ENCODE measurements around the gene LRGUK.

LRGUK gene

DNA sequence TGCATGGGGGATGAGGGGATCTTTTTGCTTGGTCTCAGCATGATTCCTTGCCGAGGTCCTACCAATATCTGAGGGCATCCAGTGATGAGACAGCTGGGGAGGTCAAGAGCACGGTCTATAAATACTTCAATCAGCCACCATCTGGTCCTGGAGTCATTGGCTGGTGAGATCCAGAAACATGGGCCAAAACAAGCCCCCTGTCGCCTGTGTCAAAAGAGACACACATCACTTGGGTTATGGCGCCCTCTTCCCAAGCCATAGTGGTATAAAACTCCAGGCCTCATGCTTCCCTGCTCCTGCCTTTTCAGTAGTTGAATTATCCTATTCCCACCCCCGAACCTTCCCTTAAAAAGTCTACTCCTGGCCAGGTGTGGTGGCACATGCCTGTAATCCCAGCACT is 128.7 kb downstream of the LRGUK start:
- H3K4me3 ChIP-seq (ENCODE audit: low read length): no peak overlapping the region
- TF ChIP-seq, protein P1, sequence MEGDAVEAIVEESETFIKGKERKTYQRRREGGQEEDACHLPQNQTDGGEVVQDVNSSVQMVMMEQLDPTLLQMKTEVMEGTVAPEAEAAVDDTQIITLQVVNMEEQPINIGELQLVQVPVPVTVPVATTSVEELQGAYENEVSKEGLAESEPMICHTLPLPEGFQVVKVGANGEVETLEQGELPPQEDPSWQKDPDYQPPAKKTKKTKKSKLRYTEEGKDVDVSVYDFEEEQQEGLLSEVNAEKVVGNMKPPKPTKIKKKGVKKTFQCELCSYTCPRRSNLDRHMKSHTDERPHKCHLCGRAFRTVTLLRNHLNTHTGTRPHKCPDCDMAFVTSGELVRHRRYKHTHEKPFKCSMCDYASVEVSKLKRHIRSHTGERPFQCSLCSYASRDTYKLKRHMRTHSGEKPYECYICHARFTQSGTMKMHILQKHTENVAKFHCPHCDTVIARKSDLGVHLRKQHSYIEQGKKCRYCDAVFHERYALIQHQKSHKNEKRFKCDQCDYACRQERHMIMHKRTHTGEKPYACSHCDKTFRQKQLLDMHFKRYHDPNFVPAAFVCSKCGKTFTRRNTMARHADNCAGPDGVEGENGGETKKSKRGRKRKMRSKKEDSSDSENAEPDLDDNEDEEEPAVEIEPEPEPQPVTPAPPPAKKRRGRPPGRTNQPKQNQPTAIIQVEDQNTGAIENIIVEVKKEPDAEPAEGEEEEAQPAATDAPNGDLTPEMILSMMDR (conservative IDR thresholded peaks at IDR 0.05; ENCODE audit: low read length): no peak
- DNase-seq (ENCODE audit: low read depth): no peak

DNA sequence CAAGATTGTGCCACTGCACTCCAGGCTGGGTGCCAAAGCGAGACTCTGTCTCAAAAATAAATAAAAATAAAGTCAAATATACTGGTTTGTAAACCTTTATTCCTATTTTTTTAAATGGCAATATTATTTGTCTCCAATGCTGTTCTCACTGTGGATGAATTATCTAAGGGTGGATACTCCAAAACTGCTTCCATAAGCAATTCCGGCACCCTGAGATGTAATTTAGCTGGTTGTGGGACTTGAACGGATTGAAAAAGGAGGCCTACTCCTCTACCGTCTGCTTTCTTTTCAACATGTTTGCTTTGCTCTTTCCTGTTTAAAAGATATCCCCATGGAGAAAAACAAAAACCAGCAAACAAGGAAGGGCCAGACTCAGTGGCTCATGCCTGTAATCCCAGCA is 135.2 kb downstream of the LRGUK start:
- TF ChIP-seq, protein P1 (conservative IDR thresholded peaks at IDR 0.05; ENCODE audit: low read length): no peak
- no peak overlapping the region for H3K4me3 ChIP-seq (ENCODE audit: low read length)
- no peak for DNase-seq (ENCODE audit: low read depth)

DNA sequence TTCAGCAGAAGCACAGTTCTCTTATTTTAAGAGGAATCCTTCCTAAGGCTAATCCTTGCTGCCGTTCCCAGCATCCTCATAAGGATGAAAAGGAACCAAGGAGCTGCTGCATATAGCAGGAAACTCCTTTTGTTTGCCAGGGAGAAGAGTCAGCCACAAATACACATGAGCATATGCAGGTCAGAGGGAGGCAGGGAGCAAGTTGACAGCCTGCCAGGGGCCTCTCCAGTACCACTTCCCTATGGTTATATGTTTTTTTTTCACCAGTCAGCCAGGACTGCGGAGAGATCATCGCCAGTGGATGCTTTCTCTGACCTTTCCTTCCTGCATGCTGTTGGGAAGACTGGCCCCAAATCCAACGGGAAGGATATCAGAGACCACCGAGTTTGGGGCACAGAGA is 149.8 kb downstream of the LRGUK start:
- TF ChIP-seq, protein P1 (conservative IDR thresholded peaks at IDR 0.05; ENCODE audit: low read length): no peak
- no peak overlapping the region for H3K4me3 ChIP-seq (ENCODE audit: low read length)
- DNase-seq (ENCODE audit: low read depth): no peak

DNA sequence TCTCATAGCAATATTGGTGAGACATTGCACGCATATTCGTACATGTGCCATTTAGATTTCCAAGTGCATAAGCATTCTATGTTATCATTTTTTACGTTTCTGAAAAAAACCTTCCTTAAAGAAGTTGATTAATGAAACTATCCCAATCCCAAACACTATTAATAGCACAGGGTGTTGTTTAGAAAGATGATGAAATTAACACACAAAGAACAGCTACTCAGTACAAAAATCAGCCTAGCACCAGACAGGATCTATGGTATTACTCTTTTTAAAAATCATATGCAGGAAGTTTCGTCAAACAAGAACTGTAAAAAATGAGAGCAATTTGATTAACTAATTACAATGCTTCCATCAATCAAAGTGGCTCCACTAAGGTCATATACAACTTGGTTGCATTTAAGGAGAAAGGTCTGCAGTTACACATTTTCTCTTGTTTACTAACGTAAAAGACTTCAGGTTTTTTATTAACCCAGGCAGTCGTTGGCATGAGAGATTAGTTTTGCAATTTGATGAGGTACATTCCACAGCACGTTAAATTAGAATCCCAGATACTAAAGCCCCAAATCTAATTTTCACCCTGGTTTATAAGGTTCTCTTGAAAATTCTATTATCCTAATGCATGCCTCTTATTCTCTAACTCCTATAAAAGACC is 151.5 kb downstream of the LRGUK start:
- no peak overlapping the region for H3K4me3 ChIP-seq (ENCODE audit: low read length)
- DNase-seq (ENCODE audit: low read depth): no peak
- TF ChIP-seq, protein P1 (conservative IDR thresholded peaks at IDR 0.05; ENCODE audit: low read length): no peak

DNA sequence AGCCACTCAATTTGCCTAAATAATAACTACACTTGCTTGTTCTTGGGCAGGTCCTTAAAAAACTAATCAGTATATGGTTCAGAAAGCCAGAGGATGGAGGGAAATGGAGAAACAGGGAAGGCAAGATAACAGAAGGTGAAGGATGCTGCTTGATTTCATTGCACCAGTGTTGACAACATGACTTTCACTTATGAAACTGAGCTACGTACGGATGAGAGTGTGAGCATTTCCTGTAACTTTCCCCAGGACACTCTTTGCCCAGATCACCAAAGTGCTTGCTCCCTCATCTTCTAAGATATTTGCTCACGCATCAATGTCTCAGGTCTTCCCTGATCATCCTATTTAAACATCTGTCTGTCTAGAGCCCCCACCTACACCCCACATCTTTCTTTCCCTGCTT is 152.2 kb downstream of the LRGUK start:
- TF ChIP-seq, protein P1 (conservative IDR thresholded peaks at IDR 0.05; ENCODE audit: low read length): no peak
- no peak overlapping the region for H3K4me3 ChIP-seq (ENCODE audit: low read length)
- DNase-seq (ENCODE audit: low read depth): no peak

DNA sequence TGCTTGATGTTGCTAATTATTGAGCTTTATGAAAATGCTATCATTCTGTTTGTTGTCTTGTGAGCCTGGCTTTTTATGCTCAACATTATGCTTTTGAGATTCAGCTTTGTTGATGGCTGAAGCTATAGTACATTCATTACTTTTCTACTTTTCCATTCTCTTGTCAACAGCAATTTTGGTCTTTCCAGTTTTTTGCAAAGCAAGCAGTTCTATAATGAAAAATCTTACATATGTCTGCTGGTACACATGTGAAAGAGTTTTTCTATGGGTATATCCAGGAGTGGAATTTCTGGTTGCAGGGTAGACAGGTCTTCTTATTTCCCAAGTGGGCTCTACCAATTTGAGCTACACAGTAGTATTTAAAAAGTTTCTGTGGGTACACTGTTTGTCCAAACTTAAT is 152.8 kb downstream of the LRGUK start:
- TF ChIP-seq, protein P1 (conservative IDR thresholded peaks at IDR 0.05; ENCODE audit: low read length): no peak
- no peak overlapping the region for H3K4me3 ChIP-seq (ENCODE audit: low read length)
- no peak for DNase-seq (ENCODE audit: low read depth)

DNA sequence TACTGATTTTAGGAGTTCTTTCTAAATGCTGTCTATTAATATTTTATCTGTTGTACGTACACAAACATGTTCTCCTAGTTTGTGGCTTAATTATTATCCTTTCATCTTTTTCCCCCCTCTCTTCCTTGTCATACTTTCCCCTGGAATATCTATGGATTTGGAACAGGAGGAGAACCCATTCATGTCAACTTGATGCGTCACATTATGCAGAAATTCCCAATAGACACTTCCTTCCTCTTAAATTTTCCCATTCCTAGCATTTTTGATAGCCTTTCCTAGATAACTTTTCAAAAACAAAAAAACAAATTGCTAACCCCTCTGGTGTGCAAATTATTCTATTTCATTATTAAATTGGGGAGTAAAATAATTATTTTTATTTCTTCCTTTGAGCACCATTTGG is 153.4 kb downstream of the LRGUK start:
- TF ChIP-seq, protein P1 (conservative IDR thresholded peaks at IDR 0.05; ENCODE audit: low read length): no peak
- no peak overlapping the region for H3K4me3 ChIP-seq (ENCODE audit: low read length)
- DNase-seq (ENCODE audit: low read depth): no peak

All from AG10803 (cell line).